Panc1 (cell line): ENCODE results near the gene RHEX. TPM values are rescaled to one million over a fixed set of nuclear protein-coding genes. Genes with fewer than 3 reads are reported as not detected.

Source experiments
- ATAC-seq: fragments of 200-7000 bp; cut with Tn5 transposase; 2 replicates; pipeline ENCODE4 v1.9.1; 2020; ENCODE audit warnings: mild to moderate bottlenecking, moderate library complexity
- BruUV-seq: library from RNA; stranded (reverse); fragments of 400-500 nt; replicated peaks from 2 replicates; lab custom pipeline; 2021; lab: Mats Ljungman, UMichigan
- CTCF ChIA-PET: fragments of 300-600 bp; sonication (Branson Sonifier 250); formaldehyde crosslinking; loops from one replicate; lab custom pipeline; 2022; ENCODE audit warnings: antibody characterized with exemption; lab: Charles Lee
- POLR2A ChIA-PET: fragments of 300-600 bp; sonication (Branson Sonifier 250); formaldehyde crosslinking; loops from one replicate; lab custom pipeline; 2022; ENCODE audit warnings: antibody characterized with exemption; lab: Charles Lee
- DNase-seq: peaks from one replicate; pipeline ENCODE4 v3.0.0-alpha.2; 2010; ENCODE audit warnings: low read depth, low spot score
- H3K27ac ChIP-seq: 2 replicates; pipeline ENCODE4 v1.5.1; 2011; ENCODE audit warnings: mild to moderate bottlenecking, low read length, inconsistent platforms
- H3K27me3 ChIP-seq: fragments of 200-500 bp; sonication (Bioruptor generic); 2 replicates; pipeline ENCODE4 v1.6.0; 2014; ENCODE audit warnings: low read length, inconsistent platforms; ENCODE audit not compliant: control insufficient read depth, insufficient read depth
- H3K36me3 ChIP-seq: fragments of 200-500 bp; sonication (Bioruptor generic); 2 replicates; pipeline ENCODE4 v1.5.1; 2014; ENCODE audit warnings: inconsistent platforms, mild to moderate bottlenecking, low read length, moderate library complexity; ENCODE audit not compliant: control insufficient read depth, insufficient read depth
- H3K4me1 ChIP-seq: 2 replicates; pipeline ENCODE4 v1.5.1; 2011; ENCODE audit warnings: inconsistent platforms, mild to moderate bottlenecking, low read length, moderate library complexity; ENCODE audit not compliant: control insufficient read depth, insufficient read depth
- H3K4me3 ChIP-seq, 2 experiments: 2 replicates each; pipeline ENCODE4 v1.5.1; 2011 to 2012; ENCODE audit warnings: low read depth in 2 of 2, low read length in 2 of 2, mild to moderate bottlenecking in 2 of 2, inconsistent platforms in 1 of 2, moderate library complexity in 1 of 2
- H3K9me3 ChIP-seq: fragments of 200-500 bp; sonication (Bioruptor generic); 2 replicates; pipeline ENCODE4 v1.5.1; 2014; ENCODE audit warnings: low read depth, mild to moderate bottlenecking, inconsistent platforms, low read length, moderate library complexity; ENCODE audit not compliant: control insufficient read depth, insufficient read depth
- POLR2AphosphoS5 ChIP-seq: IDR thresholded peaks from 2 replicates; pipeline ENCODE4 v1.6.1; 2012; ENCODE audit warnings: mild to moderate bottlenecking, low read depth, low read length, moderate library complexity
- REST ChIP-seq, 2 experiments: IDR thresholded peaks; 2 replicates each; pipeline ENCODE4 v1.6.1; 2011 to 2012; ENCODE audit warnings: low read depth in 2 of 2, control low read depth in 1 of 2, low read length in 1 of 2, mild to moderate bottlenecking in 1 of 2, moderate library complexity in 1 of 2; ENCODE audit not compliant: insufficient read depth in 1 of 2
- SIN3A ChIP-seq: IDR thresholded peaks from 2 replicates; pipeline ENCODE4 v1.6.1; 2012; ENCODE audit warnings: low read depth, mild to moderate bottlenecking, low read length, moderate library complexity, borderline replicate concordance; ENCODE audit not compliant: insufficient read depth
- TCF7L2 ChIP-seq: IDR thresholded peaks from 2 replicates; pipeline ENCODE4 v1.6.1; 2011; ENCODE audit warnings: mild to moderate bottlenecking, low read depth, low read length, inconsistent platforms
- in situ Hi-C: cut with HindIII; loops from 2 replicates; pipeline ENCODE4 v1.10.0; 2016; ENCODE audit warnings: low sequenced_read_pairs, low pct_unique_long_range_greater_than_20kb
- intact Hi-C: fragments of 100-400 bp; cut with micrococcal nuclease; formaldehyde crosslinking; loops from one replicate; pipeline ENCODE4 v1.10.0; 2022; ENCODE audit not compliant: unreplicated experiment
- total RNA-seq: library from RNA; stranded (reverse); gene quantifications from one replicate; pipeline ENCODE4 v1.2.1, GENCODE V29; 2021; ENCODE audit not compliant: unreplicated experiment
- TF ChIP-seq, protein P1 (sequence below): fragments of 450-650 bp; IDR thresholded peaks from 2 replicates; pipeline ENCODE4 v1.5.1; 2017; ENCODE audit warnings: mild to moderate bottlenecking

The RHEX gene
- total RNA-seq, 1 experiment from 2014 or later: not detected

DNA sequence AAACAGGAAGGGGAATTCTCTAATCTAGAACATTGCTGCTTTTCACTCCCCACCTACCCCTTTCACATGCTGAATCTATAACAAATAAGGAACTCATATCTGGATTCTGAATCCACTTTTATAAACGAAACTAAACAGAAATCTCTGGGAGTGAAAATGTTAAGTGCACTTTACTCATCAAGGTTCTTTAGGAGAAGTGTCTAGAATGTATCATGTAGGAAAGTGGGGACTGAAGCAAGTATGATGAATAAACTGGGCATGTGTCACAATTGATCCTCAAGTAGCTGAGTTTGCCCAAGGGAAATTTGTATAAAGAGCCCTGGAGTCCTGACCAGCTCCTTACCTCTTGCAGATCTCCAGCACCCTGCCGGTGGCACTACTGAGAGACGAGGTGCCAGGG lies 44.4 kb downstream of the RHEX start:
- Histone ChIP-seq H3K27ac (no peak overlapping the region), H3K9me3 (no peaks in the 10 kb centered on the region), H3K4me1 (no peaks in the 10 kb centered on the region), H3K4me3 (no peak overlapping the region), H3K27me3 (peaks cover 8% of the 10 kb centered on the region; the same call in 1 of the 2 replicates), H3K36me3 (no peaks in the 10 kb centered on the region)
- ATAC-seq (no peak), DNase-seq (no peak)
- TF ChIP-seq REST (IDR thresholded peaks at IDR 0.05; ENCODE audit: insufficient read depth in 1 of 2, low read depth in 2 of 2, low read length in 1 of 2): no peak
- no peak for TF ChIP-seq TCF7L2
- no peak for TF ChIP-seq POLR2AphosphoS5
- TF ChIP-seq, protein P1, sequence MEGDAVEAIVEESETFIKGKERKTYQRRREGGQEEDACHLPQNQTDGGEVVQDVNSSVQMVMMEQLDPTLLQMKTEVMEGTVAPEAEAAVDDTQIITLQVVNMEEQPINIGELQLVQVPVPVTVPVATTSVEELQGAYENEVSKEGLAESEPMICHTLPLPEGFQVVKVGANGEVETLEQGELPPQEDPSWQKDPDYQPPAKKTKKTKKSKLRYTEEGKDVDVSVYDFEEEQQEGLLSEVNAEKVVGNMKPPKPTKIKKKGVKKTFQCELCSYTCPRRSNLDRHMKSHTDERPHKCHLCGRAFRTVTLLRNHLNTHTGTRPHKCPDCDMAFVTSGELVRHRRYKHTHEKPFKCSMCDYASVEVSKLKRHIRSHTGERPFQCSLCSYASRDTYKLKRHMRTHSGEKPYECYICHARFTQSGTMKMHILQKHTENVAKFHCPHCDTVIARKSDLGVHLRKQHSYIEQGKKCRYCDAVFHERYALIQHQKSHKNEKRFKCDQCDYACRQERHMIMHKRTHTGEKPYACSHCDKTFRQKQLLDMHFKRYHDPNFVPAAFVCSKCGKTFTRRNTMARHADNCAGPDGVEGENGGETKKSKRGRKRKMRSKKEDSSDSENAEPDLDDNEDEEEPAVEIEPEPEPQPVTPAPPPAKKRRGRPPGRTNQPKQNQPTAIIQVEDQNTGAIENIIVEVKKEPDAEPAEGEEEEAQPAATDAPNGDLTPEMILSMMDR: no peak
- no peak for TF ChIP-seq SIN3A
- ChIA-PET POLR2A (no interaction called here), CTCF (interaction anchor here (0.9 kb wide), 1 partner anchor 144 kb away, joined by 5 read pairs; no protein-coding TSS in a partner anchor)
- no TSS peak for BruUV-seq
- intact Hi-C loops: no loop called here
- in situ Hi-C loops: no loop called here

- ChIA-PET CTCF (no interaction called here), POLR2A (no interaction called here)
- H3K27ac ChIP-seq: no peak overlapping the region
- ATAC-seq (no peak), DNase-seq (no peak)
- H3K27me3 ChIP-seq: peaks cover 8% of the 10 kb centered on the region; the same call in 1 of the 2 replicates
- no TSS peak for BruUV-seq
- intact Hi-C loops: no loop called here
- in situ Hi-C loops: no loop called here
- no peaks in the 10 kb centered on the region for H3K36me3 ChIP-seq
- no peak overlapping the region for H3K4me3 ChIP-seq
- no peaks in the 10 kb centered on the region for H3K4me1 ChIP-seq
- H3K9me3 ChIP-seq: no peaks in the 10 kb centered on the region
- TF ChIP-seq, protein P1: no peak
- no peak for TF ChIP-seq SIN3A
- no peak for TF ChIP-seq REST (IDR thresholded peaks at IDR 0.05; ENCODE audit: insufficient read depth in 1 of 2, low read depth in 2 of 2, low read length in 1 of 2)
- TF ChIP-seq POLR2AphosphoS5: no peak
- no peak for TF ChIP-seq TCF7L2
These were observed 45.4 kb downstream of the RHEX start for GRCh38 chr1:206098242-206098919.
